ACC112 (cell line): ENCODE data around the gene CRYGD.
A peak's percentile ranks its signal among the peaks of the same experiment; 100 is the strongest.

ENCODE experiments used
- H2AFZ ChIP-seq: fragments of 200-600 bp; sonication (generic); one replicate; pipeline ENCODE4 v1.6.0; 2017; ENCODE audit warnings: antibody characterized with exemption, low read length; ENCODE audit not compliant: unreplicated experiment
- H3K27ac ChIP-seq: fragments of 200-600 bp; sonication (generic); 2 replicates; pipeline ENCODE4 v1.5.1; 2014; ENCODE audit warnings: low read depth, mild to moderate bottlenecking, antibody characterized with exemption, low read length, moderate library complexity
- H3K27me3 ChIP-seq: fragments of 200-600 bp; sonication (generic); 2 replicates; pipeline ENCODE4 v1.6.1; 2014; ENCODE audit warnings: mild to moderate bottlenecking, antibody characterized with exemption, low read length, moderate library complexity, mixed read lengths; ENCODE audit not compliant: insufficient read depth
- H3K36me3 ChIP-seq: fragments of 200-600 bp; sonication (generic); 2 replicates; pipeline ENCODE4 v1.6.1; 2016; ENCODE audit warnings: mild to moderate bottlenecking, antibody characterized with exemption, low read length, moderate library complexity, mixed read lengths; ENCODE audit not compliant: insufficient read depth
- H3K4me1 ChIP-seq: fragments of 200-600 bp; sonication (generic); one replicate; pipeline ENCODE4 v1.6.1; 2016; ENCODE audit warnings: low read length, mixed read lengths; ENCODE audit not compliant: insufficient read depth, unreplicated experiment, control insufficient read depth
- H3K4me3 ChIP-seq: fragments of 200-600 bp; sonication (generic); 2 replicates; pipeline ENCODE4 v1.5.1; 2014; ENCODE audit warnings: mild to moderate bottlenecking, low read depth, low read length
- H3K79me2 ChIP-seq: fragments of 200-600 bp; sonication (generic); one replicate; pipeline ENCODE4 v1.6.0; 2016; ENCODE audit warnings: low read length; ENCODE audit not compliant: control insufficient read depth, unreplicated experiment, insufficient read depth

CRYGD gene

GRCh38 chr2:208086029-208086428, 38.3 kb downstream of the CRYGD start:
- Histone ChIP-seq H3K4me3 (no peak overlapping the region), H3K27me3 (peaks cover 40% of the 10 kb centered on the region), H3K27ac (no peak overlapping the region), H3K36me3 (no peaks in the 10 kb centered on the region), H2AFZ (no peak overlapping the region), H3K4me1 (no peaks in the 10 kb centered on the region), H3K79me2 (no peaks in the 10 kb centered on the region)

GRCh38 chr2:208083807-208084206, 40.5 kb downstream of the CRYGD start:
- Histone ChIP-seq H3K4me3 (no peak overlapping the region), H2AFZ (no peak overlapping the region), H3K4me1 (no peaks in the 10 kb centered on the region), H3K27ac (no peak overlapping the region), H3K27me3 (peaks cover 54% of the 10 kb centered on the region), H3K36me3 (no peaks in the 10 kb centered on the region), H3K79me2 (no peaks in the 10 kb centered on the region)

- no peaks in the 10 kb centered on the region for H3K4me1 ChIP-seq
- no peak overlapping the region for H3K27ac ChIP-seq
- H3K27me3 ChIP-seq, result peaks cover 15% of the 10 kb centered on the region
- H3K4me3 ChIP-seq, result no peak overlapping the region
- H2AFZ ChIP-seq, result no peak overlapping the region
- no peaks in the 10 kb centered on the region for H3K79me2 ChIP-seq
- H3K36me3 ChIP-seq, result no peaks in the 10 kb centered on the region
Measured at GRCh38 chr2:208077276-208077675, 47.0 kb downstream of the CRYGD start.

- Histone ChIP-seq H3K27ac (no peak overlapping the region), H3K4me3 (no peak overlapping the region), H3K36me3 (no peaks in the 10 kb centered on the region), H3K79me2 (no peaks in the 10 kb centered on the region), H2AFZ (peak overlapping the region; percentile 56), H3K27me3 (peaks cover 11% of the 10 kb centered on the region), H3K4me1 (no peaks in the 10 kb centered on the region)
Measured at GRCh38 chr2:208074610-208075356, 49.5 kb downstream of the CRYGD start.

GRCh38 chr2:208072250-208072892, 52.0 kb downstream of the CRYGD start:
- Histone ChIP-seq H3K27me3 (no peaks in the 10 kb centered on the region; the same call in 1 of the 2 replicates), H3K4me1 (no peaks in the 10 kb centered on the region), H3K79me2 (no peaks in the 10 kb centered on the region), H3K4me3 (no peak overlapping the region), H2AFZ (peak overlapping the region; percentile 40), H3K27ac (no peak overlapping the region), H3K36me3 (no peaks in the 10 kb centered on the region)
